Daoy (cell line): ENCODE data around the gene HDGFL1. TPM values are rescaled to one million over a fixed set of nuclear protein-coding genes. Genes with fewer than 3 reads are reported as not detected.

Experiments
- DNase-seq: peaks from one replicate; pipeline ENCODE4 v3.0.0-alpha.2; 2015; ENCODE audit warnings: low read depth
- total RNA-seq: library from RNA; depleted of rRNA; stranded (reverse); fragments of >200 nt; shearing (Covaris generic); gene quantifications from 2 replicates; pipeline ENCODE4 v1.2.3, GENCODE V29; 2014; rRNA removed

The HDGFL1 gene
- total RNA-seq, result not detected in 2 replicates

DNA sequence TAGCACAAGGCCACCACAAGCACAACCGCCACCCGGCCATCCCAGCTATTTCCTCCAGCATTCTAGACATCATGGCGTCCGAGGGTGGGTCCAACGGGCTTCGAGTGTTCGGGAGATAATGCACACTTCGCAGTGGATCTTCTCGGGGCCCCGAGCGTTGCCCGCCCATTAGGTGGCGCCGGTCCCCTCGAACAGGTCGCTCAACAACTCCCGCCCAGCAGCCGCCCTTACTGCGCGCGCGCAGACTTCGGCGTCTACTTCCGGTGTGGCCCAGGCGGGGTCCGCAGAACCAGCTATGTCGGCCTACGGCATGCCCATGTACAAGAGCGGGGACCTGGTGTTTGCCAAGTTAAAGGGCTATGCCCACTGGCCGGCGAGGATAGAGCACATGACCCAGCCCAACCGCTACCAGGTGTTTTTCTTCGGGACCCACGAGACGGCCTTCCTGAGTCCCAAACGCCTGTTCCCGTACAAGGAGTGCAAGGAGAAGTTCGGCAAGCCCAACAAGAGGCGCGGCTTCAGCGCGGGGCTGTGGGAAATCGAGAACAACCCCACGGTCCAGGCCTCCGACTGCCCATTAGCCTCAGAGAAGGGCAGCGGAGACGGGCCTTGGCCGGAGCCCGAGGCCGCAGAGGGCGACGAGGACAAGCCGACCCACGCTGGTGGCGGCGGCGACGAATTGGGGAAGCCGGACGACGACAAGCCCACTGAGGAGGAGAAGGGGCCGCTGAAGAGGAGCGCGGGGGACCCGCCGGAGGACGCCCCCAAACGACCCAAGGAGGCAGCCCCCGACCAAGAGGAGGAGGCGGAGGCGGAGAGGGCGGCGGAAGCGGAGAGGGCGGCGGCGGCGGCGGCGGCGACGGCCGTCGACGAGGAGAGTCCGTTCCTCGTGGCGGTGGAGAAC, at the start of gene HDGFL1:
TSS of gene HDGFL1 (plus strand) at position 286 of the 904 bp plus-strand sequence. CDS start at position 296, 10 bp downstream.
- DNase-seq, result no peak

DNA sequence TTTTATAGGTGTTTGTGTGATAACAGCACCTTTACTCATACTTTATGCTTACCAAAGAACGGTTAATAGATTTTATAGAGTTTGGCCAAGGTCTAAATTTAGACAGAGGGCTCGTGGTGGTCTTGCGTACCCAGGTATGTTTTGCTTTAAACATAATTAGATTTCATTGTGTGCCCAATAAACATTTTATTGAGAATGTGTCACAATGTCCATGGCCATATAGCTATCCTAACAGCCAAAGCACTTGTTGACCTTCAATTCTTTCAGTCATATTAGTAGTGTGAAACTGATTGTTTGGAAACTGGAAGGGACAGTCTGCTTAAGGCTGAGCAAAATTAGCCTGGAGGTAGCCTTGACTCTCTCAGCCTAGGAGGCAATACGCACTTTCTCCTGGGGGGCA, 48.3 kb upstream of the HDGFL1 start:
- DNase-seq, result no peak

DNA sequence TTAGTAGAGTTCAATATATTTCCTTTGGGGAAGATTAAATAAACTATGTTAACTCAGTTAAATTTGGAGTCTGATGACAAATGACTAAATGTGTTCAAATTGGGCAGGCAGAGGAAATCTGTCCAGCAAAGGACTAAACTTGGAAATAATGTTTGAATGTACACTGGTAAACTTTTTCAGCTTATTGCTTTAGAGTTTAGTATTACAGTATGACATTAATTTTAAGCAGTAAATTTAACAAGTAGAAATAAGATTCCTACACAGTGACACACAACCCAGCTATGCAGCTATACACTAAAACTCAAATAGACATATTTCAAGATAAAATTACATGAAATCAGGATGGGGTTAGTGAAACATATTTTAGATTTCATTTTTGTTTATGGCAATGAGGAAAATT, 42.6 kb upstream of the HDGFL1 start:
- DNase-seq, result no peak

DNA sequence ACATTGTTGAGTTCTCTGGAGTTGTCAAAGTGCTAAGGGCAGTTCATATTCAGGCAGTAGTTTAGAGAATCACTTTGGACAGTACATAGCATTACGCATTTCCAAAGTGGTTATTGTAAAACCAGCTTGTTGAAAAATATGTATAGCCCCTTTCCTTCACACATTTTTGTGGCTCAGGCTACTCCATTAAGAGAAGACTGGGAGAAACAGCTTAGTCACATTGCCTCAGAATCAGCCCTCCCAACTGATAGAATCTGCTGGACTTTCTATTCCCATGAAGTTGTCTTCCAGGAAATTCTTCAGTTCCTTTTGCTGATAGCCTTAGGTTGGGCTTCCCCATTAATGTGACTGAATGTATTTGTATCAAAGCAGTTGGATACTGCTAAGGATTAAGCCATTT, 39.5 kb upstream of the HDGFL1 start:
- no peak for DNase-seq

DNA sequence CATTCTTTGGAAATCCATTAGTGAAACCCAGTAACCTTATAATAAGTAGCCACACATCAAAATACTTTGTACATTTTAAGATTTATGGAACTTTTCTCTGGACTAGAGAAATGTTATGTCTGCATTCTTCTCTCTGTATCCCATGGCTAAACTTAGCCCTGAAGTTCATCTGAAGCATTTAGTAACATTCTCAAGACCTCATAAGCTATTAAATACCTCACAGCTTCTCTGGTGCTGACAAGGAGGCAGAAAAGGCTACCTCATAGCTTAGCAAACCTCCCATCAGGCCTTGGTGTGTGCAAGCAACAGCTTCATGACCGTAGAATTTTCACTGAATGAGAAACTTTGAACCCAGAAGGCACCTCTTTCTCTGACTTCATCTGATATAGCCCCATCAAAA, 38.9 kb upstream of the HDGFL1 start:
- no peak for DNase-seq

DNA sequence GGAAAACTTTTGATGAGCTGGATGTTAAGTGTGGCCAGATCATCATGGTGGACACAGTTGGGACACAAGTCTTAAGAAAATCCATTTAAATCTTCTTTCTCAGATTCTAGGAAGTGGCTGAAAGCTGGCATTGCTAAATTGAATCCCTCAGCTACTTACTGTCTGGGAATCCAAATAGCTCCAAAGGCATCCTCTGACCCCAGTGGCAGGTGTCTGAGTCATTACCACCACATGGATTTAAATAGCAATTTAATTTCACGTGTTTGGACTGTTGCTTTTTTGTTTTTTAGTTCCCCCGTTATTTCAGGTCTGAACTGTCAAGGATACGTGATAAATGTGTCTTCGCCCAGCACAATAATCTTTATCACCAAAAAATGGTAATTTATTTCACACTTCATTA, 33.2 kb upstream of the HDGFL1 start:
- no peak for DNase-seq

DNA sequence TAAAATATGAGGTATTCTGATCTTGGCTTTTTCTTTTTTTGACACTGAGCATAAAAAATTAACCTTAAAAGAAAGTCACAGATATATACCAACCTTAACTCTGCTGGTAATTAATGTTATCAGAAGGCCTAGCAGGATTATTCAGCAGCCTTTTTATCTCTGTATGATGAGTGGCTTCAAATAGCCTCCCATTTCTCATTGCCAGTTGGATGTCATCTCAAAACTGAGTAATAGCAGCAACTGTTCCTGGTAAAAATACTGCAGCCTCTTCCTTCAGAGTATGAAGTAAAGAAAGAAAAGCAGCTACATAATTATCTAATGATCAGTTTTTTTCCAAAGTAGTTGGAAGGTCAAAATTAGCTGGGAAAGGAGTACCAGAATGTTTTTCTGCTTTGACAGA, 24.9 kb upstream of the HDGFL1 start:
- DNase-seq, result no peak

DNA sequence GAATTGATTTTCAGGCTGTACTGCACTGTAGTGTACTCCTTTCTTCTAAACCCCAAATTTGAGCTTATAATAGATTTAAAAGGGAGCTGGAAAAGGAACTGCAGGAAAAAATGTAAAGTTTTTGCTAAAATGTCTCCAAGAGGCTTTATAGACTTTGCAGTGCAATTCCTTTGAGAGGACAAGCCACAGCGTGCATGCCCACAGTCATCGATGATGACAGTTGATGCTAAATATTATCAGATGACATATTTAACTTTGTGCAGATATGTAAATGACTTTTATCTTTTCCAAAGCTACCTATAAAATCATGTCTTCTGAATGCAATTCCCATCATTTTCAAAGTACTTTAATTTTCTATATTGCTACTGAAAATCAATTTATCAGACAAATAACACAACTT, 24.3 kb upstream of the HDGFL1 start:
- no peak for DNase-seq

DNA sequence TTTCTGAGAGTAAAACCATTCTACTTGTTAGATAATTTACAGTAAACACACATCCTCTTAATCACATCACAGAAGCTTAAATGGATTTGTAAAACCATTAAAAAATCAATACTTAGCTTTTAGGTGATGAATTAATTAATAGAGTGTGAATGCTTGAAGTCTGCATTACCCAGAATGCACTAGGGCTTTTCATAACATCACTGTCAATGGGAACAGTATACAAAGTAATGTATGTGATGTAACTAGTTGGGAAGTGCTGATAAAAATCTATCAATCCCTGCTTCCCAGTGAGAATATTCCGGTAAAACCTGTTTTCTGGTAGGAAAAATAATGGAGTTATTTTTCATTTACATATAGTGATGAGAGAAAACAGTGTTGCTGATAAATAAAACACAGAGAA, 23.1 kb upstream of the HDGFL1 start:
- DNase-seq, result no peak

DNA sequence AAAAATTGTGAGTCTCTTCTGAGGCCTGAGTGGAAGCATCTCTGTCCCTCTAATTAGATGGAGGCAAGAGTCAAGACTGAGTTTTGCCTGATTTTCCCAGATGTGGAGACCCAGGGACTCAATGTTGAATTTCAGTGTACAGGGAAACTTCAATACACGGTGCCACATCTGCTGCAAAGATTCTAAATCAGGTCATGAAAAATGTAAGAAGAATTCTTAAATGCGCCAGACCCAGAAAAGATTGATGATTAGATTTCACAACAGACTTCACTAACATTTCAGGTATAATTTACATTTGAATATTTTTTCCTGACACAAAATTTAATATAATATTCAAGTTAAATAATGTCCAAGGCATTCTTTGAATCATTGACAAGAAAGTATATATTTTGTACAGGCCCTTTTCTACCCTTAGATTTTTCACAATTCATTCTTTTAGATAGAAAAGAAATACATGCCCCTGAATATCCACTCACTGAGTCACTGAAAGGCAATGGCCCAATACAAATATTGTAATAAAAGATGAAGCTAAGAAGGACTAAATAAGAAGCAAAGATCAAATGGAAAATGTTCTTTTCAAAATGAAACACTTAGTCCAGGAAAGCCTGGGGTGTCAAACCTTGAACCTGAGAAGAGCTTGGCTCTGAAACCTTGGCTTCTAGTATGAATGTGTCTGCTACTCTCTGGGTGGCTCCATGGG, 18.2 kb upstream of the HDGFL1 start:
- no peak for DNase-seq

DNA sequence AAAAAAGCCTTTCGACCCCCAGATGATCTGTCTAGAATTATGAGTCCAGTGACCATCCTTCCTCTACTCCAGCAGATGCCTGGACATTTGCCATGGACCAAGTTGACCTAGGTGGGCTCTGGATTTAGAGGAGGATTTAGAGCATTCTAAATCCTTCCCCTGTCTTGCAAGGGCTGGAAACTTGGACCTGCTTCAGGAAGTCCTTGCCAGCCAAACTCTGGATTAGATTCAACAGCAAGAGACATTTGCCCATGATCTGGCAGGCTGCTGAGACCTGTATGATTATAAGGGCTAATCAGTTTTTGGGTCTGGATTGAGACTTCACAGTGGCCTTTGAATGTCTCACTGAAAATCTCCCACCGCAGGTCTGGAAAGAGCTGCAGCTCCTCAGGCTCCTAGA, 13.1 kb upstream of the HDGFL1 start:
- no peak for DNase-seq

DNA sequence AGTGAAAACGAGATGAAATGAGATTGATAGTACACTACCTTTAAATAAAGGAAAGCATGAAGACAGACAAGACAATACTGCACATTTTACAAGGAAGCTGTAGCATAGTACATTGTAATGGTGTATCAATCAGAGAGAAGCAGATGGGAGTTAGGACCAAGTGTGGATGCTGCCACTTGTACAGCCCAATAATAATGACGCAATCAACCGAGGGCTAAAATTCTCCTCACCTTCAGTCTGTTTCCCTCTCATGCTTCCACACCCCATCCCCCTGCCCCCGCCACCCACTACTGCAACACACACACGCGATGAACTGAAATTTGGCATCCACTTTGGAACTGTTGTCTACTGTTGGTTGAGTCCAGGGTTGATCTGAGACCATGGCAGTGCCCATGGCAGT, 12.4 kb upstream of the HDGFL1 start:
- DNase-seq, result no peak

DNA sequence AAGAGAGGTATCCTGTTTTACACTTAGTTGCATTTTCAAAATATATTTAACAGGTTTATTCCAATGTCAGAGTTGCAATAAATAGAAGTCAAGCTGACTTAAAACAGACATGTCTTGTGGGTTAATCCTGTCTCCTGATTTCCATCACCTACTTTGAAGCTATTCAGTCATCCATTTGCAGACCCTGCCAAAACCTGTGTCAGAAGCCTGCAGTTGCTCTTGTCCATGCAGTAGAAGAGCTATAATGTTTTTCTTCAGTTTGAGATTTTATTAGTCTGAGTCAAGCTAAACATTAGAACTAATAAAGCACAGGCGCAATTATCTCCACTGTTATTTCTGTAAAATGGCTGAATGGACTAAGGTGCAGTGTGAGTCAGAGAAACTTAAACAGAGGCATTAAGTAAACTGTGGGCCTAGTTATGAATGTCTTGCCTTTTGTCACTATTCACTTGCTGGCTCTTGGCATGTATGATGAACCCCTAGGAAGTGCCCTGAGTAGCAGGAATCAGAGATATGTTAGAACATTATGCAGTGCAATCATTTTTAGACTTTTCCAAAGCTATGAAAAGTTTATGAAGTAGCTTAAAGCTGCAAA, 11.0 kb upstream of the HDGFL1 start:
- no peak for DNase-seq

DNA sequence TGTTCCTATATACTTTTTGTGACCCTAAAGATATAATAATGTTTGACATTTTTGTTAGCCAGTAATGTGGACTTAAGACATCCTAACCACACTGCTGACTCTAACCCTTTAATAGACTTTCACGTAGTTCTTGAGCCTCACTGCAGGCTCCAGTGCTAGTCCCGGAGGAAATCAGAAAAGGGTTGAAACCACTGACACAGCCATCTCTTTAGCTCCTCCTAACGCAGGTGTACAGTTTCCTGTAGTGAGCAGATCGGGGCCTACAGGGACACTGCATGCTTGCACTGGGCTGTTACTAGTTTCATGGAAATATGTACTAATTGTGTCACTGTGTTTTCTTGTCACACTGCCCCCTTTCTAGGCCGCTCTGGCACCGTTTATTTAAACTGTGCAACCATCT, 512 bp upstream of the HDGFL1 start:
- DNase-seq, result no peak

DNA sequence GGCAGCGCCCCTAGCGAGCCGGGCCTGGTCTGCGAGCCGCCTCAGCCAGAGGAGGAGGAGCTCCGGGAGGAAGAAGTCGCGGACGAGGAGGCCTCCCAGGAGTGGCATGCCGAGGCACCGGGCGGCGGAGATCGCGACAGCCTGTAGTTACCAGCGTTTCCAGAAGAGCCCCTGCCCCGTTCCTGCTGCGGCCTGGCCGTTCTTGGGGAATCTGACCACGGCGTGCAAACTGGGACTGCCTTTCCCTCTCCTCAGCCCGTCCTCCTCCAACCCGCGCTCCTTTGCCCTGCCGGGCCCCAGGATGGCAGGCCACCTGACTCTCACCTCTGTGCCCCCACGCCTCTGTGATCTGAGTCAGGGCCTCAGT, 802 bp downstream of the HDGFL1 start:
- no peak for DNase-seq

DNA sequence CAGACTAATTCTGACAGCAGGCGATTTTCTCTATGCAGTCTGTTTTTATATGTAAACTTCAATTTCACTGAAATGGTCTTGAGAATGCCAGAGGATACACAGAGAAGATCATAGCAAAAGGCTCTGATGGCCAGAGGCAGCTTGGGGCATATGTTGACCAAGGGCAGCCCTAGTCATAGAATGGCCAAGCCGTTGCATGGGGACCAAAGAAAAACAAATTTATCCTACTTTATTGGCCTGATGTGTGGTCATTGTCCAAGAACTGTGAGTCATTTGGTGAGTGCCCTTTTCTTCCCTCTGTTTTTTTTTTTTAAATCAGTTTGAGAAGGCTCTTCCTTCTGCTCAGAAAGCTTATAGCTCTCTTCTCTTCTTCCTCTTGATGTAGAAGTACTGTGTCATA, 5.8 kb downstream of the HDGFL1 start:
- DNase-seq, result no peak

DNA sequence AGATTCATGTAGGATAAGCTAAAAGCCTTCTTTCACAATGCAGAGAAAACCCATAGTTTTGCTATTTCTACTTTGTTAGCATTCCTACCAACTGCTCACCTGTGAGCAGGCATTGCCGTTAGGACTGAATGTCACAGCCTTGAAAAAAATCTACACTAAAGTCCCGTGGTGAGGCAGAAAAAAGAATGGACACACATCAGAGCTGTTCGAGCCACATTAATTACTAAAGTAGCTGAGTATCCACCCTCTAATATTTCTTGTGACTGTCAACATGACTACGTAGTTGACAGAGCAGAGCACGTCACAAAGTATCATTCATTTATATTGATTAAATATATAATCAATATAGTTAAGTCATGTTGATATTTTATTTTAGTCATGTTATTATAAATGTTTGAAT, 10.1 kb downstream of the HDGFL1 start:
- no peak for DNase-seq

DNA sequence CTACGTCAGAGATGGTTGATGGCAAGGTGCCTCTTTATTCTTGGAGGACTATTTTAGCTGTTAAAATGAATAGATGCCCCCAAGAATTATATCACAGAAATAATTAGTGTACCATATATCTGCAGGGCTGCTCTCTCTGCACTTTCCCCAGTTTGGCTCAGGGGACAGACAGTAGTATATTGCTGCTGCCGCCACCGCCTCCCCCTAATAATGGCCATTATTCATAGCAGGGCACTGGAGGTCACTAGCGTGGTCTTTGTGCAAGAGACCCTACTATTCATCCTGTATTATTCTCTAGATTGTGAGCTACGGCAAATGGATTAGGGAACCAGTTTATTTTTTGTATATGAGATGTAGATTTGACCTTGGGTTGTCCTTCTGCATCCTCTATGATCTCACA, 11.0 kb downstream of the HDGFL1 start:
- DNase-seq, result no peak

DNA sequence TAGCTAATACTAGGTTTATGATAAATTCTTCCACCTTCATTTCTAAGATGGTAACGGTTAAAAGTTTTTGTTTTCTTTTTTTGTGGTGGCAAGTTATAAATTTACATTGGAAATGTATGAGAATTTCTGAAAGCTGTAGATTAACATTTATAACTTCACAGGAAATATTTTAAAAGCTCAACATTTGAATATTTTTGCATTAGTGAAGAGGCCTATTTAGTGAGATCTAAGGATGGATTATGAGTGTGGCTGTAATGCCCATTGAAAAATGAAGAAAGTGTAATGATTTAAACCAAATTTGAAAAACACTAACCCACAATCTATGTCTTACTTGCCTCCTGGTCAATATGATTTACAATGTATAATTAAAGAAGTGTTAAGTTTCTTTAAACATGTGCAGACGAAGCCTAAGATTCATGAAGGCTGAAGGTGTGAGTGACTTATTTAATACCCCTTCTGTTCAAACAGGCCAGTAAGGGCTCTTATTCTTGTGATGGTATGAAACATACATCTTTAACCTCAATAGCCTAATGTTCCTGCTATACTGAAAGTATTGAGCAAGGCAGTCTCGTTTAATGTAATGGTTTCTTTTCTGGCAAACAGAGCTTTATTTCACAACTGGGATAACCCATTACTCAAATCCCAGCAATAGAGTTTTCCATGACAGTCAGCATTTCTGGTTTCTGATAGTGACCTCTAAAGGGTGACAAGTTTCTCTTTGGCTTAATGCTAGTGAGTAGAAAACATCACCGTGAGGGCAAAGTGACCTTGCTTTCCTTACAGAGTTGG, 13.2 kb downstream of the HDGFL1 start:
- no peak for DNase-seq

DNA sequence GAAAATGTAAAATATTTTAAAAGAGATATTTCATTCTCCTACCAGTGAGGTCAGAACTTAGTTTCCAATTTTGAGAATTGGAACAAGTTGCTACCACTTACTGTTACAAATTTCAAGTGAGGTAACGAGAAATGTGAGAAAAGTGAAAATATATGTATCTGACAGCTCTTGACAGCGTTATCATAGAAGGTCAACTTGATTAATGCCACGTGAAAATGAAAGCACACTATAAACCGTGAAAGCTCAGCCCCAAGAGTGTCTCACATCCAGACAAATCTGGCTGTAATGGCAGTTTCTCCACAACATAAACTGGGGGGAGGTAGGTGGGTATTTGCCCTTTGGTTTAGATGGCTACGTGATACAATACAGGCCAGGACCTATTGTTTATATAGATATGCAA, 13.9 kb downstream of the HDGFL1 start:
- DNase-seq, result no peak

DNA sequence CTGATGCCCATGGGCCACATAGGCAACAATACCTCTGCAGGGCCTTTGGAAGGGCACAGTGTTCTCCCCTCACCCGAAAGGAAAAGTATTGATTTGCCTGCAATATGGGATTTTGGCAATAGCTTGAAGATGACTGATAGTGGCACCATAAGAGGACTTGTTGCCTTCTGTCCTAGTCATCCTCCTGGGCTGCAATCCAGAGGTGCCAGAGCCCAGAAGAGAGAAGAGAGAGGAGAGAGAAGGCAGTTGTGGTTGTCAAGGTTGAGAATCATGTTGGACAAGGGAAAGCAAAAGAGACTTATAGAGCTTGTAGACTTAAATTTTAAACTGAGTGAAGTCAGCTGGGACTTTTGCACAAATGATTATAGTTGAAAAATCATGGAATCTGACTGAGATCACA, 14.6 kb downstream of the HDGFL1 start:
- DNase-seq, result no peak

DNA sequence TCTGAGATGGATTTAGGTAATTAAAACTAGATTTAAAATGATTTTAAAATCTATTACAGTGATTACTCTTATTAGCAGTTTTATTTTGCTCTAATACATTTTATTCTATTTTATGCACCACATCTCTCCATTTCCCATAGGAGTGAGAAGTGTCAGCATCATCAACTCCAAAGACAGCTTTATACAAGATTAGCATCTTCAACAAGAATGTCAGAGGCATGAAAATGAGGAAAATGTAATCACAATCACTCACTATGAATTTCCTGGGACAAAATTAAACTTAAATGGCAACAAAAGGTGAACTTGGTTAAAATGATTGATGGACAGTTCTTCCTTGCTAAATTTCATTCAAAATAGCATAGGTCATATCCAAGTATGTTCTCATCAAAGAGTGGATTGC, 19.8 kb downstream of the HDGFL1 start:
- DNase-seq, result no peak
